Lower lobe of right lung (tissue), 2 donors: ENCODE results near the gene PCDHGA1. TPM values are rescaled to one million over a fixed set of nuclear protein-coding genes. Genes with fewer than 3 reads are reported as not detected.
"Not testable (repeated sequence)": the region's sequence is repeated elsewhere in the genome, so short reads cannot be mapped to it uniquely, and the experiment has no call there.

ENCODE experiments used
- ATAC-seq, 2 donors: fragments of 200-7000 bp; cut with Tn5 transposase; one replicate each; pipeline ENCODE4 v1.9.1; 2020 to 2022; ENCODE audit warnings: mild to moderate bottlenecking in 2 of 2, moderate library complexity in 2 of 2
- DNase-seq: peaks from one replicate; pipeline ENCODE4 v3.0.0-alpha.2; 2020
- H3K27ac ChIP-seq: fragments of 200-600 bp; one replicate; pipeline ENCODE4 v1.8.0; 2022
- H3K27me3 ChIP-seq: fragments of 200-600 bp; one replicate; pipeline ENCODE4 v1.8.0; 2022; ENCODE audit warnings: low read depth
- H3K36me3 ChIP-seq: fragments of 200-600 bp; one replicate; pipeline ENCODE4 v1.8.0; 2022; ENCODE audit warnings: mild to moderate bottlenecking
- H3K4me1 ChIP-seq: fragments of 200-600 bp; one replicate; pipeline ENCODE4 v1.8.0; 2022
- H3K4me3 ChIP-seq: fragments of 200-600 bp; one replicate; pipeline ENCODE4 v1.8.0; 2022; ENCODE audit warnings: mild to moderate bottlenecking
- H3K9me3 ChIP-seq: fragments of 200-600 bp; one replicate; pipeline ENCODE4 v1.8.0; 2022
- intact Hi-C: fragments of 100-400 bp; cut with DNase I; formaldehyde crosslinking; loops from one replicate; pipeline ENCODE4 v1.11.0; 2022
- total RNA-seq: library from RNA; stranded (reverse); fragmentation: NEBNext Ultra II Directional; extraction: Animal tissue kit (Norgen Biotek cat#: 25700); gene quantifications from one replicate; pipeline ENCODE4 v1.2.1, GENCODE V29; 2021
- TF ChIP-seq, protein P1 (sequence below): fragments of 200-600 bp; IDR thresholded peaks from one replicate; pipeline ENCODE4 v1.8.0; 2022; ENCODE audit warnings: antibody characterized with exemption, mild to moderate bottlenecking
- donor health status: DM: no; HTN: yes; CAD: no; lungs with severe emphysema.

Gene PCDHGA1
- total RNA-seq, 1 donor from 2014 or later: 0.53 TPM

- Histone ChIP-seq H3K9me3 (peaks cover 63% of the 10 kb centered on the region), H3K27me3 (peaks cover 40% of the 10 kb centered on the region), H3K36me3 (no peaks in the 10 kb centered on the region), H3K27ac (no peak overlapping the region), H3K4me1 (no peaks in the 10 kb centered on the region), H3K4me3 (no peak overlapping the region)
- intact Hi-C loops: no loop called here
- ATAC-seq (no peak), DNase-seq (no peak)
- TF ChIP-seq, protein P1, sequence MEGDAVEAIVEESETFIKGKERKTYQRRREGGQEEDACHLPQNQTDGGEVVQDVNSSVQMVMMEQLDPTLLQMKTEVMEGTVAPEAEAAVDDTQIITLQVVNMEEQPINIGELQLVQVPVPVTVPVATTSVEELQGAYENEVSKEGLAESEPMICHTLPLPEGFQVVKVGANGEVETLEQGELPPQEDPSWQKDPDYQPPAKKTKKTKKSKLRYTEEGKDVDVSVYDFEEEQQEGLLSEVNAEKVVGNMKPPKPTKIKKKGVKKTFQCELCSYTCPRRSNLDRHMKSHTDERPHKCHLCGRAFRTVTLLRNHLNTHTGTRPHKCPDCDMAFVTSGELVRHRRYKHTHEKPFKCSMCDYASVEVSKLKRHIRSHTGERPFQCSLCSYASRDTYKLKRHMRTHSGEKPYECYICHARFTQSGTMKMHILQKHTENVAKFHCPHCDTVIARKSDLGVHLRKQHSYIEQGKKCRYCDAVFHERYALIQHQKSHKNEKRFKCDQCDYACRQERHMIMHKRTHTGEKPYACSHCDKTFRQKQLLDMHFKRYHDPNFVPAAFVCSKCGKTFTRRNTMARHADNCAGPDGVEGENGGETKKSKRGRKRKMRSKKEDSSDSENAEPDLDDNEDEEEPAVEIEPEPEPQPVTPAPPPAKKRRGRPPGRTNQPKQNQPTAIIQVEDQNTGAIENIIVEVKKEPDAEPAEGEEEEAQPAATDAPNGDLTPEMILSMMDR: no peak
Measured at GRCh38 chr5:141399555-141400258, 69.4 kb downstream of the PCDHGA1 start.

DNA sequence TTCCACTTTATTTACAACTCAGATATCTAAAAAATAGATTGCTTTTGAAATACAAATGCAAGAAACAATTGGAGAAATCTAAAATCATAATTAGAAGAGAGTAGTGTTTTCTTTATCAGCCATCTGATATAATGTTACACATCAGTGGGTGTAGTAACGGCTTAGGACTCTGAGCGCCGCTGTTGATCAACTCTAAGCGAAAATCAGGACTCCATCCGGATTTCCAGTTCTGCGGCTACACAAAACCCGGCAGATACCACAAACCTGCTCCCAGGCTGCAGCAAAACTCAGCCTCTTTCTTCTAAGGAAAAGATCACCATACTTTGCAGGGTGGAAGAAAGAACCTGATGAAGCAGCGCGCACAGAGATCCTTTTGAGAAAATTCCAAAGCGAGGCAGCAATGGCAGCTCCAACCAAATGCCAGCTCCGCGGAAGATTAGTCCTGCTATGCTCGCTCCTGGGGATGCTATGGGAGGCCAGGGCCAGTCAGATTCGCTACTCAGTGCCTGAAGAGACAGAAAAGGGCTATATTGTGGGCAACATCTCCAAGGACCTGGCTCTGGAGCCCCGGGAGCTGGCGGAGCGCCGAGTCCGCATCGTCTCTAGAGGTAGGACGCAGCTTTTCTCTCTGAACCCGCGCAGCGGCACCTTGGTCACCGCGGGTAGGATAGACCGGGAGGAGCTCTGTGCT, 72.4 kb downstream of the PCDHGA1 start, which contains the start of gene PCDHGA9:
Gene PCDHGA9, plus strand, starts transcription at position 226 of the 691 bp plus-strand sequence. Its CDS starts 175 bp downstream, at position 401.
- Histone ChIP-seq H3K4me1 (no peaks in the 10 kb centered on the region), H3K36me3 (no peaks in the 10 kb centered on the region), H3K27me3 (peaks cover 20% of the 10 kb centered on the region), H3K4me3 (peak within 1 kb of the TSS; percentile 32), H3K9me3 (peaks cover 49% of the 10 kb centered on the region), H3K27ac (no peak within 1 kb of the TSS)
- ATAC-seq (peak in 1 of 2 donors; percentile 47), DNase-seq (no peak)
- intact Hi-C loops: no loop called here
- TF ChIP-seq, protein P1: peak; percentile 33

GRCh38 chr5:141403387-141403786, 73.1 kb downstream of the PCDHGA1 start:
- TF ChIP-seq, protein P1: no peak
- DNase-seq: no peak

GRCh38 chr5:141407790-141408505, 77.6 kb downstream of the PCDHGA1 start, which contains the start of gene PCDHGB6:
PCDHGB6 (plus strand) TSS chr5:141408021; CDS start chr5:141408203, 182 bp downstream.
- ATAC-seq (peak; percentile 84 to 90), DNase-seq (peak; percentile 76)
- intact Hi-C loops, H3K4me1 ChIP-seq, H3K36me3 ChIP-seq, H3K27ac ChIP-seq: not testable (repeated sequence)
- H3K4me3 ChIP-seq: peak within 1 kb of the TSS; percentile 44
- H3K9me3 ChIP-seq: peaks cover 65% of the 10 kb centered on the region
- TF ChIP-seq, protein P1: peak; percentile 59
- peaks cover 16% of the 10 kb centered on the region for H3K27me3 ChIP-seq

More at GRCh38 chr5:141403387-141403786, 73.1 kb downstream of the PCDHGA1 start:
- H3K4me1 ChIP-seq: no peaks in the 10 kb centered on the region
- H3K4me3 ChIP-seq: peak overlapping the region; percentile 32
- peaks cover 54% of the 10 kb centered on the region for H3K9me3 ChIP-seq
- H3K36me3 ChIP-seq: no peaks in the 10 kb centered on the region
- peaks cover 20% of the 10 kb centered on the region for H3K27me3 ChIP-seq
- H3K27ac ChIP-seq: no peak overlapping the region
- no peak for ATAC-seq
- intact Hi-C loops: no loop called here

- H3K27ac ChIP-seq: no peak overlapping the region
- H3K9me3 ChIP-seq: peaks cover 72% of the 10 kb centered on the region
- no peak for ATAC-seq
- peaks cover 3% of the 10 kb centered on the region for H3K4me1 ChIP-seq
- no peak for DNase-seq
- H3K4me3 ChIP-seq: no peak overlapping the region
- H3K27me3 ChIP-seq: peaks cover 15% of the 10 kb centered on the region
- H3K36me3 ChIP-seq: no peaks in the 10 kb centered on the region
- intact Hi-C loops: no loop called here
- TF ChIP-seq, protein P1: no peak
Measured at GRCh38 chr5:141409598-141410306, 79.4 kb downstream of the PCDHGA1 start.
